ENCODE measurements around the gene ST6GALNAC2.
"Not testable (repeated sequence)": the region's sequence is repeated elsewhere in the genome, so short reads cannot be mapped to it uniquely, and the experiment has no call there.

Gene ST6GALNAC2

GRCh38 chr17:76612977-76613851 lies 27.6 kb upstream of the ST6GALNAC2 start:
- Histone ChIP-seq H3K27ac (ENCODE audit: low read depth, low read length) (no peak overlapping the region), H3F3A (ENCODE audit: control insufficient read depth, insufficient read depth) (no peaks in the 10 kb centered on the region), H3K36me3 (ENCODE audit: control insufficient read depth, low read length) (no peaks in the 10 kb centered on the region), H3K4me3 (ENCODE audit: low read length) (no peak overlapping the region), H3K9me2 (replicated peaks; ENCODE audit: control insufficient read depth, low read length) (no peaks in the 10 kb centered on the region), H3K4me2 (ENCODE audit: low read length) (no peak overlapping the region), H3K9me3 (ENCODE audit: control insufficient read depth, insufficient read depth, low read length) (no peaks in the 10 kb centered on the region), H3K79me2 (ENCODE audit: control insufficient read depth, low read length) (no peaks in the 10 kb centered on the region), H4K20me1 (ENCODE audit: control insufficient read depth, insufficient read depth, low read depth, low read length) (no peaks in the 10 kb centered on the region), H3K4me1 (ENCODE audit: control insufficient read depth, low read length) (no peaks in the 10 kb centered on the region), H3K27me3 (ENCODE audit: control insufficient read depth, low read length) (0 out of 2 replicates have a peak, but pooled peaks cover 2% of the 10 kb centered on the region)
- no peak for TF ChIP-seq EZH2phosphoT487 (IDR thresholded peaks at IDR 0.05; ENCODE audit: borderline replicate concordance, low read length)
- no peak for TF ChIP-seq CTCF (IDR thresholded peaks at IDR 0.05; ENCODE audit: low read depth, low read length, poor library complexity, severe bottlenecking)

GRCh38 chr17:76612465-76612864 lies 26.8 kb upstream of the ST6GALNAC2 start:
- no peak overlapping the region for H3K27ac ChIP-seq (ENCODE audit: low read depth, low read length)
- no peak overlapping the region for H3K4me3 ChIP-seq (ENCODE audit: low read length)
- TF ChIP-seq CTCF (IDR thresholded peaks at IDR 0.05; ENCODE audit: low read depth, low read length, poor library complexity, severe bottlenecking) (no peak), EZH2phosphoT487 (IDR thresholded peaks at IDR 0.05; ENCODE audit: borderline replicate concordance, low read length) (no peak)
- no peaks in the 10 kb centered on the region for H4K20me1 ChIP-seq (ENCODE audit: control insufficient read depth, insufficient read depth, low read depth, low read length)
- no peak overlapping the region for H3K4me2 ChIP-seq (ENCODE audit: low read length)
- H3K36me3 ChIP-seq (ENCODE audit: control insufficient read depth, low read length): no peaks in the 10 kb centered on the region
- H3K9me2 ChIP-seq (replicated peaks; ENCODE audit: control insufficient read depth, low read length): no peaks in the 10 kb centered on the region
- H3K4me1 ChIP-seq (ENCODE audit: control insufficient read depth, low read length): no peaks in the 10 kb centered on the region
- H3K27me3 ChIP-seq (ENCODE audit: control insufficient read depth, low read length): no peaks in the 10 kb centered on the region
- H3K9me3 ChIP-seq (ENCODE audit: control insufficient read depth, insufficient read depth, low read length): no peaks in the 10 kb centered on the region
- no peaks in the 10 kb centered on the region for H3K79me2 ChIP-seq (ENCODE audit: control insufficient read depth, low read length)
- H3F3A ChIP-seq (ENCODE audit: control insufficient read depth, insufficient read depth): no peaks in the 10 kb centered on the region

- H3K4me1 ChIP-seq (ENCODE audit: control insufficient read depth, low read length): no peaks in the 10 kb centered on the region
- H3K4me3 ChIP-seq (ENCODE audit: low read length): no peak overlapping the region
- no peaks in the 10 kb centered on the region for H3K27me3 ChIP-seq (ENCODE audit: control insufficient read depth, low read length)
- H3K4me2 ChIP-seq (ENCODE audit: low read length): no peak overlapping the region
- H3K27ac ChIP-seq (ENCODE audit: low read depth, low read length): no peak overlapping the region
- no peaks in the 10 kb centered on the region for H3F3A ChIP-seq (ENCODE audit: control insufficient read depth, insufficient read depth)
- no peaks in the 10 kb centered on the region for H3K9me2 ChIP-seq (replicated peaks; ENCODE audit: control insufficient read depth, low read length)
- H3K9me3 ChIP-seq (ENCODE audit: control insufficient read depth, insufficient read depth, low read length): no peaks in the 10 kb centered on the region
- no peaks in the 10 kb centered on the region for H4K20me1 ChIP-seq (ENCODE audit: control insufficient read depth, insufficient read depth, low read depth, low read length)
- no peaks in the 10 kb centered on the region for H3K36me3 ChIP-seq (ENCODE audit: control insufficient read depth, low read length)
- no peaks in the 10 kb centered on the region for H3K79me2 ChIP-seq (ENCODE audit: control insufficient read depth, low read length)
- TF ChIP-seq EZH2phosphoT487 (IDR thresholded peaks at IDR 0.05; ENCODE audit: borderline replicate concordance, low read length) (no peak), CTCF (IDR thresholded peaks at IDR 0.05; ENCODE audit: low read depth, low read length, poor library complexity, severe bottlenecking) (no peak)
Observed at GRCh38 chr17:76611758-76612157, 26.1 kb upstream of the ST6GALNAC2 start.

- not testable (repeated sequence) for H3K4me3 ChIP-seq (ENCODE audit: low read length); H3K9me3 ChIP-seq (ENCODE audit: control insufficient read depth, insufficient read depth, low read length); H4K20me1 ChIP-seq (ENCODE audit: control insufficient read depth, insufficient read depth, low read depth, low read length); H3K27ac ChIP-seq (ENCODE audit: low read depth, low read length); H3F3A ChIP-seq (ENCODE audit: control insufficient read depth, insufficient read depth); H3K27me3 ChIP-seq (ENCODE audit: control insufficient read depth, low read length); H3K4me2 ChIP-seq (ENCODE audit: low read length); H3K4me1 ChIP-seq (ENCODE audit: control insufficient read depth, low read length); H3K9me2 ChIP-seq (replicated peaks; ENCODE audit: control insufficient read depth, low read length); H3K79me2 ChIP-seq (ENCODE audit: control insufficient read depth, low read length); H3K36me3 ChIP-seq (ENCODE audit: control insufficient read depth, low read length)
Observed at GRCh38 chr17:76611080-76611749, 25.6 kb upstream of the ST6GALNAC2 start.

- H3K4me3 ChIP-seq (ENCODE audit: low read length); H3K4me1 ChIP-seq (ENCODE audit: control insufficient read depth, low read length); H3K4me2 ChIP-seq (ENCODE audit: low read length); H3K79me2 ChIP-seq (ENCODE audit: control insufficient read depth, low read length); H3K9me2 ChIP-seq (replicated peaks; ENCODE audit: control insufficient read depth, low read length); H3K27ac ChIP-seq (ENCODE audit: low read depth, low read length); H3K36me3 ChIP-seq (ENCODE audit: control insufficient read depth, low read length); H3F3A ChIP-seq (ENCODE audit: control insufficient read depth, insufficient read depth); H4K20me1 ChIP-seq (ENCODE audit: control insufficient read depth, insufficient read depth, low read depth, low read length); H3K9me3 ChIP-seq (ENCODE audit: control insufficient read depth, insufficient read depth, low read length): not testable (repeated sequence)
- H3K27me3 ChIP-seq (ENCODE audit: control insufficient read depth, low read length): peaks cover 17% of the 10 kb centered on the region; the same call in 1 of the 2 replicates
Observed at GRCh38 chr17:76606685-76607084, 21.0 kb upstream of the ST6GALNAC2 start.
